Hepatocyte (in vitro differentiated cells): ENCODE data around the gene MND1. TPM values are rescaled to one million over a fixed set of nuclear protein-coding genes. Genes with fewer than 3 reads are reported as not detected.
A peak's percentile ranks its signal among the peaks of the same experiment; 100 is the strongest.

ENCODE experiments used
- DNase-seq: peaks from one replicate; pipeline ENCODE4 v3.0.0-alpha.2; 2016; ENCODE audit warnings: low spot score
- H2AFZ ChIP-seq: fragments of 200-600 bp; sonication (generic); 2 replicates; pipeline ENCODE4 v1.6.0; 2016; ENCODE audit warnings: antibody characterized with exemption, mild to moderate bottlenecking
- H3K27ac ChIP-seq: fragments of 200-600 bp; sonication (generic); 2 replicates; pipeline ENCODE4 v1.5.1; 2016; ENCODE audit warnings: mild to moderate bottlenecking
- H3K27me3 ChIP-seq: fragments of 200-600 bp; sonication (generic); 2 replicates; pipeline ENCODE4 v1.6.1; 2016
- H3K36me3 ChIP-seq: fragments of 200-600 bp; sonication (generic); replicated peaks from 2 replicates; pipeline ENCODE4 v1.5.1; 2016; ENCODE audit warnings: low read depth; ENCODE audit not compliant: insufficient read depth
- H3K4me1 ChIP-seq: fragments of 200-600 bp; sonication (generic); 2 replicates; pipeline ENCODE4 v1.5.1; 2016; ENCODE audit warnings: mild to moderate bottlenecking, moderate library complexity; ENCODE audit not compliant: insufficient read depth
- H3K4me2 ChIP-seq: fragments of 200-600 bp; sonication (generic); 2 replicates; pipeline ENCODE4 v1.6.0; 2016
- H3K4me3 ChIP-seq: fragments of 200-600 bp; sonication (generic); 2 replicates; pipeline ENCODE4 v1.5.1; 2016; ENCODE audit warnings: mild to moderate bottlenecking
- H3K79me2 ChIP-seq: fragments of 200-600 bp; sonication (generic); 2 replicates; pipeline ENCODE4 v1.6.0; 2017; ENCODE audit warnings: mild to moderate bottlenecking
- H3K9me2 ChIP-seq: fragments of 200-600 bp; sonication (generic); replicated peaks from 2 replicates; pipeline ENCODE4 v1.6.0; 2017; ENCODE audit warnings: mild to moderate bottlenecking; ENCODE audit not compliant: insufficient read depth
- H3K9me3 ChIP-seq: fragments of 200-600 bp; sonication (generic); 2 replicates; pipeline ENCODE4 v1.5.1; 2016; ENCODE audit warnings: low read depth, mild to moderate bottlenecking
- H4K20me1 ChIP-seq: fragments of 200-600 bp; sonication (generic); 2 replicates; pipeline ENCODE4 v1.6.0; 2016; ENCODE audit warnings: mild to moderate bottlenecking; ENCODE audit not compliant: insufficient read depth, poor library complexity, severe bottlenecking
- CTCF ChIP-seq: fragments of 200-600 bp; sonication (generic); IDR thresholded peaks from 2 replicates; pipeline ENCODE4 v1.5.1; 2016; ENCODE audit warnings: antibody characterized with exemption, mild to moderate bottlenecking; ENCODE audit not compliant: poor library complexity
- EZH2 ChIP-seq: fragments of 200-600 bp; sonication (generic); IDR thresholded peaks from 2 replicates; pipeline ENCODE4 v1.6.1; 2016; ENCODE audit warnings: antibody characterized with exemption, mild to moderate bottlenecking, borderline replicate concordance
- EZH2phosphoT487 ChIP-seq: fragments of 200-600 bp; sonication (generic); IDR thresholded peaks from one replicate; pipeline ENCODE4 v1.6.1; 2018; ENCODE audit warnings: antibody characterized with exemption, mild to moderate bottlenecking, low read depth, moderate library complexity; ENCODE audit not compliant: unreplicated experiment, severe bottlenecking
- WGBS: methylation state at CpG from one replicate; pipeline ENCODE4 v1.1.6; 2016; ENCODE audit warnings: low lambda C conversion rate; ENCODE audit errors: missing lambda C conversion rate; 5-methylcytosine and 5-hydroxymethylcytosine counted together
- polyA plus RNA-seq: library from polyadenylated mRNA; unstranded; fragments of >200 nt; fragmentation: Nextera tagmentation; extraction: Ambion mirVana; gene quantifications from 2 replicates; pipeline ENCODE4 v1.2.1, GENCODE V29; 2016
- total RNA-seq: library from RNA; depleted of rRNA; stranded (reverse); fragments of >200 nt; gene quantifications from 2 replicates; pipeline ENCODE4 v1.2.3, GENCODE V29; 2014

MND1 gene
- total and polyA plus RNA-seq, 2 experiments from 2014 or later, result 2.2 to 4.3 TPM

GRCh38 chr4:153297116-153297515 is 47.4 kb upstream of the MND1 start:
- Histone ChIP-seq H3K79me2 (peaks cover 45% of the 10 kb centered on the region), H3K36me3 (no peaks in the 10 kb centered on the region), H3K27me3 (no peaks in the 10 kb centered on the region), H3K4me1 (peaks cover 18% of the 10 kb centered on the region), H3K4me2 (peak overlapping the region; percentile 60), H2AFZ (no peak overlapping the region), H3K9me3 (no peaks in the 10 kb centered on the region), H3K9me2 (no peaks in the 10 kb centered on the region), H4K20me1 (no peaks in the 10 kb centered on the region), H3K4me3 (no peak overlapping the region), H3K27ac (peak overlapping the region; percentile 76)
- TF ChIP-seq EZH2phosphoT487 (no peak), CTCF (no peak), EZH2 (no peak)
- WGBS, result 85% methylated on average over 8 of the region's 8 CpGs
- no peak for DNase-seq

- Histone ChIP-seq H3K27me3 (no peaks in the 10 kb centered on the region), H3K27ac (no peak overlapping the region), H4K20me1 (peaks cover 3% of the 10 kb centered on the region), H3K79me2 (peaks cover 20% of the 10 kb centered on the region), H3K36me3 (no peaks in the 10 kb centered on the region), H3K4me1 (no peaks in the 10 kb centered on the region), H3K4me2 (no peak overlapping the region), H3K9me3 (no peaks in the 10 kb centered on the region), H3K4me3 (no peak overlapping the region), H2AFZ (no peak overlapping the region), H3K9me2 (no peaks in the 10 kb centered on the region)
- WGBS, result 93% methylated on average over 1 of the region's 1 CpG
- no peak for DNase-seq
- TF ChIP-seq EZH2phosphoT487, result no peak
- no peak for TF ChIP-seq EZH2
- TF ChIP-seq CTCF, result no peak
These were observed 33.7 kb upstream of the MND1 start for GRCh38 chr4:153310793-153311192.

- no peak for DNase-seq
- no peak overlapping the region for H3K4me2 ChIP-seq
- 90% methylated on average over 1 of the region's 1 CpG for WGBS
- H2AFZ ChIP-seq, result no peak overlapping the region
- H3K27me3 ChIP-seq, result no peaks in the 10 kb centered on the region
- no peak overlapping the region for H3K4me3 ChIP-seq
- H3K79me2 ChIP-seq, result peaks cover 4% of the 10 kb centered on the region
- peaks cover 3% of the 10 kb centered on the region for H4K20me1 ChIP-seq
- no peaks in the 10 kb centered on the region for H3K36me3 ChIP-seq
- no peaks in the 10 kb centered on the region for H3K4me1 ChIP-seq
- H3K9me2 ChIP-seq, result no peaks in the 10 kb centered on the region
- no peaks in the 10 kb centered on the region for H3K9me3 ChIP-seq
- H3K27ac ChIP-seq, result no peak overlapping the region
- TF ChIP-seq EZH2, result no peak
- TF ChIP-seq CTCF, result no peak
- TF ChIP-seq EZH2phosphoT487, result no peak
These were observed 29.6 kb upstream of the MND1 start for GRCh38 chr4:153314915-153315314.
